WTC11 (cell line): ENCODE data around the gene LPCAT4.

Source experiments
- ARID4B ChIP-seq: sonication (generic); formaldehyde crosslinking; IDR thresholded peaks from 2 replicates; pipeline ENCODE4 v1.8.0; 2023; ENCODE audit warnings: missing genetic modification reagents, mild to moderate bottlenecking, borderline replicate concordance
- ATF3 ChIP-seq: sonication (generic); formaldehyde crosslinking; conservative IDR thresholded peaks from 2 replicates; pipeline ENCODE4 v1.8.1; 2022; ENCODE audit warnings: mild to moderate bottlenecking, missing genetic modification reagents
- CDX4 ChIP-seq: fragments of 250-450 bp; sonication (Bioruptor Pico); IDR thresholded peaks from 2 replicates; pipeline ENCODE4 v1.9.0; 2021; ENCODE audit warnings: moderate library complexity, mild to moderate bottlenecking, inconsistent platforms, borderline replicate concordance
- CTCF ChIP-seq: fragments of 200-600 bp; IDR thresholded peaks from 2 replicates; pipeline ENCODE4 v1.8.0; 2022; ENCODE audit warnings: antibody characterized with exemption
- ELF4 ChIP-seq: sonication (generic); formaldehyde crosslinking; IDR thresholded peaks from 2 replicates; pipeline ENCODE4 v1.8.1; 2022; ENCODE audit warnings: low read depth, mild to moderate bottlenecking, moderate library complexity, missing genetic modification reagents
- HMGXB4 ChIP-seq: sonication (generic); formaldehyde crosslinking; IDR thresholded peaks from 2 replicates; pipeline ENCODE4 v1.8.1; 2023; ENCODE audit warnings: mild to moderate bottlenecking, moderate library complexity, missing genetic modification reagents
- MLX ChIP-seq: sonication (generic); formaldehyde crosslinking; IDR thresholded peaks from 2 replicates; pipeline ENCODE4 v1.8.1; 2023; ENCODE audit warnings: mild to moderate bottlenecking, missing genetic modification reagents, moderate library complexity
- NR1H2 ChIP-seq: sonication (generic); formaldehyde crosslinking; IDR thresholded peaks from 2 replicates; pipeline ENCODE4 v1.9.0; 2021; ENCODE audit warnings: mild to moderate bottlenecking, moderate library complexity, missing genetic modification reagents

GRCh38 chr15:34364041-34364440, 3.0 kb downstream of the LPCAT4 start:
- no peak for TF ChIP-seq NR1H2 (CRISPR knock-in tag)
- TF ChIP-seq MLX: no peak
- TF ChIP-seq CTCF: no peak
- TF ChIP-seq CDX4 (CRISPR knock-in tag): no peak
- TF ChIP-seq HMGXB4: no peak
- TF ChIP-seq ATF3: no peak
- no peak for TF ChIP-seq ELF4
- no peak for TF ChIP-seq ARID4B (CRISPR knock-in tag)
